ENCODE results near the gene CLIP4. TPM values are rescaled to one million over a fixed set of nuclear protein-coding genes. Genes with fewer than 3 reads are reported as not detected.

The CLIP4 gene
- total and polyA plus RNA-seq, 4 donors = 15.1 to 30.1 (median 23.1) TPM

DNA sequence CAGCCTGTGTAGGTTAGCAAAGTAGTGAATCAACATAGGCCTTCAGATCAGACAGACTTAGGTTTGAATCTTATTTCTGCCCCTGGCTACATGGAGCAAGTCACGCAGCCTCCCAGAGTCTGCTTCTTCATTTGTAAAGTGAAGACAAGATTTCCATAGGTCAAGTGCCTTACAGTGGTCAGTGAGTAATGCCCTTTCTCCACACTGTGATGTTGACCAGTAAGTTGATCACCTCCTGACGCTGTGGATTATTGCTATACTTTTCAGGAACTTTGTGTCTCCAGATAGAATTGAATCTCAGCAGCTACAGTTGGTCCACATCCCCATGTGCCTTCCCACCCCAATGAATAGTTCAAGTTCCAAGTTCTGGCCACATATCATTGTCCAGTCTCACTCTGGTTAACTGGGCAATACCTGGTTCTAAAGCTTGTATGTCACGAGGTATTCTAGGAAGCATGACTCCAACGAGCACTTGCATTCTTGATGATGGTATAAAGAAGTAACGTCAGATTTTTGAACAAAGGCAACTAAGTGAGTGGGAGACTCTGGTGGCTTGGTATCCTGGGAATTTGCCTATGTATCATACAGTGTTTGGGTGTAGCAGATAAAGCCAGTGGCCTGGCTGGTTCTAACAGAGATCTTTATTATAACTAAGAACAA lies 2.1 kb upstream of the CLIP4 start:
- Histone ChIP-seq H3K9me3 (ENCODE audit: control insufficient read depth in 4 of 4, insufficient read depth in 3 of 4, low read length in 3 of 4) (no peaks in the 10 kb centered on the region), H3K9ac (ENCODE audit: insufficient read depth in 1 of 2, low read length in 2 of 2) (no peak overlapping the region), H3K27me3 (ENCODE audit: control insufficient read depth in 3 of 3, insufficient read depth in 3 of 3, low read length in 2 of 3) (peaks cover 0 to 9% (median 0%) of the 10 kb centered on the region in 3 donors), H3K27ac (ENCODE audit: low read depth in 1 of 2, low read length in 1 of 2) (no peak overlapping the region), H3K4me1 (ENCODE audit: control insufficient read depth in 5 of 5, insufficient read depth in 5 of 5, low read length in 5 of 5) (peaks cover 0 to 13% (median 3%) of the 10 kb centered on the region in 5 donors), H3K36me3 (ENCODE audit: control insufficient read depth in 4 of 4, insufficient read depth in 4 of 4, low read length in 4 of 4) (no peaks in the 10 kb centered on the region), H3K4me3 (no peak overlapping the region)
- DNase-seq (no peak), ATAC-seq (ENCODE audit: insufficient read depth, low FRiP score) (no peak)
- 82 to 89% methylated on average over 5 of the region's 5 CpGs for WGBS, 2 donors
- TF ChIP-seq, protein P1, sequence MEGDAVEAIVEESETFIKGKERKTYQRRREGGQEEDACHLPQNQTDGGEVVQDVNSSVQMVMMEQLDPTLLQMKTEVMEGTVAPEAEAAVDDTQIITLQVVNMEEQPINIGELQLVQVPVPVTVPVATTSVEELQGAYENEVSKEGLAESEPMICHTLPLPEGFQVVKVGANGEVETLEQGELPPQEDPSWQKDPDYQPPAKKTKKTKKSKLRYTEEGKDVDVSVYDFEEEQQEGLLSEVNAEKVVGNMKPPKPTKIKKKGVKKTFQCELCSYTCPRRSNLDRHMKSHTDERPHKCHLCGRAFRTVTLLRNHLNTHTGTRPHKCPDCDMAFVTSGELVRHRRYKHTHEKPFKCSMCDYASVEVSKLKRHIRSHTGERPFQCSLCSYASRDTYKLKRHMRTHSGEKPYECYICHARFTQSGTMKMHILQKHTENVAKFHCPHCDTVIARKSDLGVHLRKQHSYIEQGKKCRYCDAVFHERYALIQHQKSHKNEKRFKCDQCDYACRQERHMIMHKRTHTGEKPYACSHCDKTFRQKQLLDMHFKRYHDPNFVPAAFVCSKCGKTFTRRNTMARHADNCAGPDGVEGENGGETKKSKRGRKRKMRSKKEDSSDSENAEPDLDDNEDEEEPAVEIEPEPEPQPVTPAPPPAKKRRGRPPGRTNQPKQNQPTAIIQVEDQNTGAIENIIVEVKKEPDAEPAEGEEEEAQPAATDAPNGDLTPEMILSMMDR (IDR thresholded peaks at IDR 0.05; ENCODE audit: control extremely low read depth, extremely low read depth) = no peak

DNA sequence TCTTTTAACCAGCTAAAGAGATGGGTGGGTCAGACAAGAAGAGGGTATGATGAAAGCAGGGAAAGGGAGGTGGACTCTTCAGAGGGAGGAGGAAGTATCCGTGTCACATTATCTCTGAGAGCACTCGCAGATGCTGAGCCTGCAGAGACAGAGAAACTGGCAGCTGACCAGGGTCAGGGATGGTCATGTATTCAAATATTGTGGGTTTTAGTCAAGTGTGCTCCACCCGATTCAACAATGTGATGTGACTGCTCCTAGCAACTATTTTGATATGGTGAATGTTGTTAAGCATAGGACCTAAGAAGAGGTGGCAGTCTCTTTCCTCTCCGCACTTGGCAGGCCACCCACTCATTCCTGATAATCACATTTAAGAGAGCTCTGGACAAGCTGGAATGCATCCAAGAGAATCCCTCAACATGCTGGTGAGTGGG lies 1.3 kb upstream of the CLIP4 start:
- Histone ChIP-seq H3K4me1 (ENCODE audit: control insufficient read depth in 5 of 5, insufficient read depth in 5 of 5, low read length in 5 of 5) (peaks cover 0 to 13% (median 4%) of the 10 kb centered on the region in 5 donors), H3K9ac (ENCODE audit: insufficient read depth in 1 of 2, low read length in 2 of 2) (no peak overlapping the region)

DNA sequence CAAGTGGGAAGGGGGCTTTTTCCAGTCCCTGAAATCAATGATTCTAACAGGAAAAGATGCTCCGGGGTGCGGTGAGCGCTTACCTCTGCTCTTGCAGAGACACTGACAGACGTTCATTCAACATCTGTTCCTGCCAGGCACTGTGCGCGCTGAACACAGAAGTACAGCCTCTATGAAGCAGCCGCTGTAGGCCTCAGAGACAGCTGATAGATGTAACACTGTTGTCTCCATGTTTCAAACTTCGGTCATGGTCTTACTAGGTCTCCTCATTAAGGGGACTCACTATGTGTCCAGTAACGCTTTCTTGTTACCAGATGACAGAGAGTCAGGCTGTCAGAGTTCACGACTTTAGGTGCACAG lies 649 bp upstream of the CLIP4 start:
- peak overlapping the region; percentile 16 for H3K4me3 ChIP-seq
- no peaks in the 10 kb centered on the region for H3K36me3 ChIP-seq (ENCODE audit: control insufficient read depth in 4 of 4, insufficient read depth in 4 of 4, low read length in 4 of 4)
- H3K9ac ChIP-seq (ENCODE audit: insufficient read depth in 1 of 2, low read length in 2 of 2) = no peak overlapping the region
- peak overlapping the region; percentile 14 to 96 for H3K27ac ChIP-seq (ENCODE audit: low read depth in 1 of 2, low read length in 1 of 2)
- WGBS, 2 donors = 84 to 87% methylated on average over 10 of the region's 10 CpGs
- peaks cover 0 to 9% (median 0%) of the 10 kb centered on the region in 3 donors for H3K27me3 ChIP-seq (ENCODE audit: control insufficient read depth in 3 of 3, insufficient read depth in 3 of 3, low read length in 2 of 3)
- H3K9me3 ChIP-seq (ENCODE audit: control insufficient read depth in 4 of 4, insufficient read depth in 3 of 4, low read length in 3 of 4) = no peaks in the 10 kb centered on the region
- TF ChIP-seq, protein P1 (IDR thresholded peaks at IDR 0.05; ENCODE audit: control extremely low read depth, extremely low read depth) = no peak
- peaks cover 0 to 13% (median 6%) of the 10 kb centered on the region in 5 donors for H3K4me1 ChIP-seq (ENCODE audit: control insufficient read depth in 5 of 5, insufficient read depth in 5 of 5, low read length in 5 of 5)
- ATAC-seq (ENCODE audit: insufficient read depth, low FRiP score) = no peak
- DNase-seq = no peak

More for the DNA sequence above, 1.3 kb upstream of the CLIP4 start:
- H3K36me3 ChIP-seq (ENCODE audit: control insufficient read depth in 4 of 4, insufficient read depth in 4 of 4, low read length in 4 of 4) = no peaks in the 10 kb centered on the region
- H3K27me3 ChIP-seq (ENCODE audit: control insufficient read depth in 3 of 3, insufficient read depth in 3 of 3, low read length in 2 of 3) = peaks cover 0 to 9% (median 0%) of the 10 kb centered on the region in 3 donors
- TF ChIP-seq, protein P1 (IDR thresholded peaks at IDR 0.05; ENCODE audit: control extremely low read depth, extremely low read depth) = no peak
- no peaks in the 10 kb centered on the region for H3K9me3 ChIP-seq (ENCODE audit: control insufficient read depth in 4 of 4, insufficient read depth in 3 of 4, low read length in 3 of 4)
- peak overlapping the region in 1 of 2 donors; percentile 96 for H3K27ac ChIP-seq (ENCODE audit: low read depth in 1 of 2, low read length in 1 of 2)
- no peak overlapping the region for H3K4me3 ChIP-seq
- no peak for DNase-seq
- peak; percentile 54 for ATAC-seq (ENCODE audit: insufficient read depth, low FRiP score)
- WGBS, 2 donors = 28 to 30% methylated on average over 4 of the region's 4 CpGs
